CD4-positive, alpha-beta T cell treated with Interleukin-10 for 1 hour (primary cell): ENCODE results near the gene FBLN1.
"Not testable (repeated sequence)": the region's sequence is repeated elsewhere in the genome, so short reads cannot be mapped to it uniquely, and the experiment has no call there.

Experiments used
- DNase-seq: peaks from one replicate; pipeline ENCODE4 v3.0.0-alpha.2; 2020

FBLN1 gene

GRCh38 chr22:45616432-45616831 is 113.7 kb downstream of the FBLN1 start:
- DNase-seq: no peak

- DNase-seq: no peak
Observed at GRCh38 chr22:45617948-45618347, 115.3 kb downstream of the FBLN1 start.

GRCh38 chr22:45620706-45621105 is 118.0 kb downstream of the FBLN1 start:
- no peak for DNase-seq

GRCh38 chr22:45621836-45622600 is 119.3 kb downstream of the FBLN1 start:
- no peak for DNase-seq

- DNase-seq: not testable (repeated sequence)
Observed at GRCh38 chr22:45623464-45624145, 120.9 kb downstream of the FBLN1 start.

GRCh38 chr22:45626198-45626651 is 123.5 kb downstream of the FBLN1 start:
- DNase-seq: no peak

- no peak for DNase-seq
Observed at GRCh38 chr22:45627489-45628233, 125.0 kb downstream of the FBLN1 start.

GRCh38 chr22:45628515-45628914 is 125.8 kb downstream of the FBLN1 start:
- DNase-seq: no peak

- no peak for DNase-seq
Observed at GRCh38 chr22:45629469-45630089, 126.9 kb downstream of the FBLN1 start.

GRCh38 chr22:45630436-45630835 is 127.8 kb downstream of the FBLN1 start:
- no peak for DNase-seq

- DNase-seq: no peak
Observed at GRCh38 chr22:45631140-45631840, 128.6 kb downstream of the FBLN1 start.

GRCh38 chr22:45631841-45632238 is 129.2 kb downstream of the FBLN1 start:
- DNase-seq: no peak

GRCh38 chr22:45632791-45633515 is 130.3 kb downstream of the FBLN1 start:
- no peak for DNase-seq

GRCh38 chr22:45636683-45637082 is 134.0 kb downstream of the FBLN1 start:
- DNase-seq: no peak

- no peak for DNase-seq
Observed at GRCh38 chr22:45638197-45638596, 135.5 kb downstream of the FBLN1 start.

GRCh38 chr22:45638834-45639746 is 136.4 kb downstream of the FBLN1 start:
- no peak for DNase-seq

- no peak for DNase-seq
Observed at GRCh38 chr22:45639747-45640102, 137.0 kb downstream of the FBLN1 start.

- DNase-seq: no peak
Observed at GRCh38 chr22:45640291-45640940, 137.7 kb downstream of the FBLN1 start.

GRCh38 chr22:45640941-45641621 is 138.4 kb downstream of the FBLN1 start:
- no peak for DNase-seq

- DNase-seq: no peak
Observed at GRCh38 chr22:45642986-45643385, 140.3 kb downstream of the FBLN1 start.
